ENCODE measurements around the gene C2orf80.

Gene C2orf80

DNA sequence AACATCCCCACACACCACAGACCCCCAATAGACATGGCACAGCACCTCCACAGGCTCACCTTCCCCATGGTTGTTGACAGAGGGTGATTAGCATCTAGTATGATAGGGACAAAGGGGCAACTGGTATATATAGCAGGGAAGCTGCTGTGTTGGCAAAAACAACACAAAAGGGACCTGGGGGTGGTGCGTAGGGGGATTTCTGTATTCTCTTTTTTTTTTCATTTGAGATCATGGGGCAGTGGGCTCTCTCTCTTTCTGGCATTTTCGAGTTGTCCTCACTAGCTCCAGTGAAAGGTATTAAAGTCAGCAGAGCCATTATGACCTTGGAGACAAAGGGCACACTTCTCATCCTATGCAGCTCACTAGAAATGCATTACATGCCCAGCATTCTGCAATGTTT lies 26.3 kb downstream of the C2orf80 start, which contains the start of gene CRYGA:
Gene CRYGA (minus strand): TSS at position 101 of the 400 bp plus-strand sequence. CDS start 33 bp downstream, at position 68.
- no peaks in the 10 kb centered on the region for H3K36me3 ChIP-seq
- TF ChIP-seq, protein P1, sequence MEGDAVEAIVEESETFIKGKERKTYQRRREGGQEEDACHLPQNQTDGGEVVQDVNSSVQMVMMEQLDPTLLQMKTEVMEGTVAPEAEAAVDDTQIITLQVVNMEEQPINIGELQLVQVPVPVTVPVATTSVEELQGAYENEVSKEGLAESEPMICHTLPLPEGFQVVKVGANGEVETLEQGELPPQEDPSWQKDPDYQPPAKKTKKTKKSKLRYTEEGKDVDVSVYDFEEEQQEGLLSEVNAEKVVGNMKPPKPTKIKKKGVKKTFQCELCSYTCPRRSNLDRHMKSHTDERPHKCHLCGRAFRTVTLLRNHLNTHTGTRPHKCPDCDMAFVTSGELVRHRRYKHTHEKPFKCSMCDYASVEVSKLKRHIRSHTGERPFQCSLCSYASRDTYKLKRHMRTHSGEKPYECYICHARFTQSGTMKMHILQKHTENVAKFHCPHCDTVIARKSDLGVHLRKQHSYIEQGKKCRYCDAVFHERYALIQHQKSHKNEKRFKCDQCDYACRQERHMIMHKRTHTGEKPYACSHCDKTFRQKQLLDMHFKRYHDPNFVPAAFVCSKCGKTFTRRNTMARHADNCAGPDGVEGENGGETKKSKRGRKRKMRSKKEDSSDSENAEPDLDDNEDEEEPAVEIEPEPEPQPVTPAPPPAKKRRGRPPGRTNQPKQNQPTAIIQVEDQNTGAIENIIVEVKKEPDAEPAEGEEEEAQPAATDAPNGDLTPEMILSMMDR (IDR thresholded peaks at IDR 0.05) = no peak
- H3K27me3 ChIP-seq = no peaks in the 10 kb centered on the region
- no peak within 1 kb of the TSS for H3K27ac ChIP-seq
- no peaks in the 10 kb centered on the region for H3K4me1 ChIP-seq
- no peaks in the 10 kb centered on the region for H3K9me3 ChIP-seq
- H3K4me3 ChIP-seq = no peak within 1 kb of the TSS
- intact Hi-C loops (cut with DNase I; ENCODE audit: low total_unique reads) = no loop called here
- DNase-seq = no peak

DNA sequence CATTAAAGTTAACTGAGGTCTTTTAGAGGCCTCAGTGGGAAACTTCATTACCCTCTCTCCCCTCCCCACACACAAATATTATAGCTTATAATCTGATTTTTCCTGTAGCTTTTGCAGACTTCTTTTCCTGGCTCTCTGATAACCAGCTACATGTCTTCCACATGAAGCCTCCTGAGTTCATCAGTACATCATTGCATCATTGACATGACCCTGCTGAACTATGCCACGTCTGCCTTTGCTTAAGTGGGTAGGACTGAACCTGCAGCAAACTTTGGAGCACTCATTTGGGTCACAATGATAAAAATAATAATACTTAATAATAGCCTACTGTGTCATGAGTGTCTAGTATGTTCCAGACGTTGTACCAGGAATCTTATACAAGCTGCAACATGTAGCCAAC lies 33.4 kb downstream of the C2orf80 start:
- Histone ChIP-seq H3K9me3 (no peaks in the 10 kb centered on the region), H3K27me3 (no peaks in the 10 kb centered on the region), H3K27ac (no peak overlapping the region), H3K4me1 (no peaks in the 10 kb centered on the region), H3K4me3 (no peak overlapping the region), H3K36me3 (no peaks in the 10 kb centered on the region)
- intact Hi-C loops (cut with DNase I; ENCODE audit: low total_unique reads) = no loop called here
- TF ChIP-seq, protein P1 (IDR thresholded peaks at IDR 0.05) = no peak
- DNase-seq = no peak

DNA sequence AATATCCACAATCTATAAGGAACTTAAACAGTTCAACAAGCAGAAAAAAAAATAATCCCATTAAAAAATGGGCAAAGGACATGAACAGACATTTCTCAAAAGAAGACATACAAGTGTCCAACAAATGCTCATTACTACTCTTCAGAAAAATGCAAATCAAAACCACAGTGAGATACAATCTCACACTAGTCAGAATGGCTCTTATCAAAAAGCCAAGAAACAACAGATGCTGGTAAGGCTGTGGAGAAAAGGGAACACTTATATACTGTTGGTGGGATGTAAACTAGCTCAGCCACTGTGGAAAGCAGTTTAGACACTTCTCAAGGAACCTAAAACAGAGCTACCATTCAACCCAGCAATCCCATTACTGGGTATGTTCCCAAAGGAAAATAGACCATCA lies 36.7 kb downstream of the C2orf80 start:
- intact Hi-C loops (cut with DNase I; ENCODE audit: low total_unique reads) = no loop called here
- H3K4me1 ChIP-seq = no peaks in the 10 kb centered on the region
- H3K4me3 ChIP-seq = no peak overlapping the region
- no peak overlapping the region for H3K27ac ChIP-seq
- no peaks in the 10 kb centered on the region for H3K36me3 ChIP-seq
- no peak for DNase-seq
- TF ChIP-seq, protein P1 (IDR thresholded peaks at IDR 0.05) = no peak
- no peaks in the 10 kb centered on the region for H3K9me3 ChIP-seq
- no peaks in the 10 kb centered on the region for H3K27me3 ChIP-seq

DNA sequence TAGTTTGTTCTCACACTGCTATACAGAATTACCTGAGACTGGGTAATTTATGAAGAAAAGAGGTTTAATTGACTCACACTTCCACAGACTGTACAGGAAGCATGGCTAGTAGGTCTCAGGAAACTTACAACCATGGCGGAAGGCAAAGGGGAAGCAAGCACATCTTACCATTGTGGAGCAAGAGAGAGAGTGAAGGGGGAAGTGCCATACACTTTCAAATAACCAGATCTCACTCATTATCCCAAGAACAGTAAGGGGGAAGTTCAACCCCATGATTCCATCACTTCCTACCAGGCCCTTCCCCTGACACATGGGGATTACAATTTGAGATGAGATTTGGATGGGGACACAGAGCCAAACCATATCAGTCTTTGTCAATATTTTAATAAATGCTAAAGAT lies 38.9 kb downstream of the C2orf80 start:
- no peaks in the 10 kb centered on the region for H3K36me3 ChIP-seq
- DNase-seq = no peak
- H3K4me3 ChIP-seq = no peak overlapping the region
- H3K27ac ChIP-seq = no peak overlapping the region
- H3K4me1 ChIP-seq = no peaks in the 10 kb centered on the region
- intact Hi-C loops (cut with DNase I; ENCODE audit: low total_unique reads) = no loop called here
- H3K9me3 ChIP-seq = no peaks in the 10 kb centered on the region
- no peaks in the 10 kb centered on the region for H3K27me3 ChIP-seq
- TF ChIP-seq, protein P1 (IDR thresholded peaks at IDR 0.05) = no peak

DNA sequence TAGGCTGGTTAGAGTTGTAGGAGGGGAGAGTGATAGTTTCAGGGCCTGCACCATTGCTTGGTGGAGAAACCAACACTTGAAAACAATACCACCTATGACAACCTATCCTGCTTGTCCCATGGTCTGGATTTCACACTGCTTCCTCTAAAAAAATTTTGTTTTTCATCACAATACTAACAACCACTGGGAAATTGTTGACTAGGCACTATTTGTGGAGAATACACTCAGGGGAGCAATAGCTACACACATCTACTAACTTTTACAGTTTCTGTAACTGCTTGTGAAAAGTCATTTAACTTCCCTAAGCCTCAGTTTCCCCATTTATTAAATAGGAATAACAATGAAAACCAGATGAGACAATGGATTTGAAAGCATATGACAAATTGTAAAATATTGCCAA lies 39.7 kb downstream of the C2orf80 start:
- TF ChIP-seq, protein P1 (IDR thresholded peaks at IDR 0.05) = no peak
- DNase-seq = no peak
- H3K36me3 ChIP-seq = no peaks in the 10 kb centered on the region
- no peaks in the 10 kb centered on the region for H3K27me3 ChIP-seq
- H3K4me1 ChIP-seq = no peaks in the 10 kb centered on the region
- intact Hi-C loops (cut with DNase I; ENCODE audit: low total_unique reads) = no loop called here
- H3K27ac ChIP-seq = no peak overlapping the region
- H3K4me3 ChIP-seq = no peak overlapping the region
- H3K9me3 ChIP-seq = no peaks in the 10 kb centered on the region

GRCh38 chr2:208148803-208149202 lies 41.0 kb downstream of the C2orf80 start:
- Histone ChIP-seq H3K27me3 (no peaks in the 10 kb centered on the region), H3K4me3 (no peak overlapping the region), H3K9me3 (no peaks in the 10 kb centered on the region), H3K27ac (no peak overlapping the region), H3K4me1 (no peaks in the 10 kb centered on the region), H3K36me3 (no peaks in the 10 kb centered on the region)
- intact Hi-C loops (cut with DNase I; ENCODE audit: low total_unique reads) = no loop called here
- TF ChIP-seq, protein P1 (IDR thresholded peaks at IDR 0.05) = no peak
- DNase-seq = no peak

Measured in tibial artery (tissue), 4 donors.